Stimulated activated CD4-positive, alpha-beta T cell treated with anti-CD3 and anti-CD28 coated beads, Interleukin-2, amount 100 ng/mL, for 4 hours (primary cell): ENCODE results near the gene ZNRF1.

Experiments used
- DNase-seq: peaks from one replicate; pipeline ENCODE4 v3.0.0-alpha.2; 2020; ENCODE audit warnings: low read depth

Gene ZNRF1

GRCh38 chr16:75027520-75028300 lies 28.9 kb downstream of the ZNRF1 start:
- no peak for DNase-seq

DNA sequence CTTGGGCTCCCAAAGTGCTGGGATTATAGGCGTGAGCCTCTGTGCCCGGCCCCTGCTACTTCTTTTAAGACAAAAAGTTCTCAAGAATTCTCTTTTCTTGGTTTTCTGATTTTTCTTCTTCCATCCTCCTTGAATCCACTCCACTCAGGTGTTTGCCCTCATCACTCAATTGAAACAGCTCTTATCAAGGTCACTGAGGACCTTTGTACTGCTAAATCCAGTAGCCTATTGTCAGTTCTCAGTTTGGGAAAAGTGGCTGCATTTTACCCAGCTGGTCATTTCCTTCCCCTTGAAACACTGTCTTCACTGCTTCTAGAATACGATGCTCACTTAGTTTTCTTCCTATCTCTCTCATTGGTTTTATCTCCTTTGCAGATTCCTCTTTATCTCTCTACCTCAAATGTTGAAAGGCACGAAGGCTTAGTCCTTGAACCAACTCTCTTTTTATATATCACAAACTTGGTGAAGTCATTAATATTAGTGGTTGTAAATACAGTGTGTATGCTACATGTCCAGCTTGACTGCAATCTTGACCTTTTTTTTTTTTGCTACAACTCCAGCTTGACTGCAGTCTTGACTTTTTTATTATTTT lies 29.8 kb downstream of the ZNRF1 start:
- no peak for DNase-seq

- DNase-seq, result no peak
Measured at GRCh38 chr16:75029854-75030253, 31.0 kb downstream of the ZNRF1 start.

DNA sequence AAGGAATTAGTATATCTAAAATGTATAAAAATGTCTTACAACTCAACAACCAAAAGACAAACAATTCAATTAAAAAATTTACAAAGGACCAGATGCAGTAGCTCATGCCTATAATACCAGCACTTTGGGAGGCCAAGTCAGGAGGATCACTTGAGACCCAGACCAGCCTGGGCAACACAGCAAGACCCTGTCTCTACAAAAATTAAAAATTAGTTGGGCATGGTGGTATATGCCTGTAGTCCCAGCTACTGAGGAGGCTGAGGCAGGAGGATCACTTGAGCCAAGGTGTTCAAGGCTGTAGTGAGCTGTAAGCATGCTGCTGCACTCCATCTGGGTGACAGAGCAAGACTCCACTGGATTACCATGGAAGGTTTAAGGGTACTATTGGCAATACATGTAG lies 33.8 kb downstream of the ZNRF1 start:
- DNase-seq, result no peak

DNA sequence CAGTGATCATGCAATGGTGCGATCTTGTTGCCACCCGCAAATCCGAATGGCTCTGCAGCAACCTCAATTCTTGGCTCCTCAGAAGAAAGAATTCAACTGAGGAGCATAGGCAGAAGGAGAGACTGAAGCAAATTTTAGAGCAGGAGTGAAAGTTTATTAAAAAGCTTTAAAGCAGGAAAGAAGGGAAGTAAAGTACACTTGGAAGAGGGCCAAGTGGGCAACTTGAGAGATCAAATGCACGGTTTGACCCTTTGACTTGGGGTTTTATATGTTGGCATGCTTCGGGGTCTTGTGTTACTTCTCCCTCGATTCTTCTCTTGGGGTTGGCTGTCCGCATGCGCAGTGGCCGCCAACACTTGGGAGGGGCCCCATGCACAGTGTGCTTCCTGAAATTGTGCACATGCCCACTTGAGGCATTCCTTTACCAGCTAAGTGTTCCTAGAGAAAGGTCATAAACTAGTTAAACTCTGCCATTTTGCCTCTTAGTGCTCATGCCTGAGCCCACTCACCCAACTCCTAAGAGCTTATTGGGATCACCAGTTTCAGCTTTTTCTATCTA lies 36.7 kb downstream of the ZNRF1 start:
- no peak for DNase-seq

DNA sequence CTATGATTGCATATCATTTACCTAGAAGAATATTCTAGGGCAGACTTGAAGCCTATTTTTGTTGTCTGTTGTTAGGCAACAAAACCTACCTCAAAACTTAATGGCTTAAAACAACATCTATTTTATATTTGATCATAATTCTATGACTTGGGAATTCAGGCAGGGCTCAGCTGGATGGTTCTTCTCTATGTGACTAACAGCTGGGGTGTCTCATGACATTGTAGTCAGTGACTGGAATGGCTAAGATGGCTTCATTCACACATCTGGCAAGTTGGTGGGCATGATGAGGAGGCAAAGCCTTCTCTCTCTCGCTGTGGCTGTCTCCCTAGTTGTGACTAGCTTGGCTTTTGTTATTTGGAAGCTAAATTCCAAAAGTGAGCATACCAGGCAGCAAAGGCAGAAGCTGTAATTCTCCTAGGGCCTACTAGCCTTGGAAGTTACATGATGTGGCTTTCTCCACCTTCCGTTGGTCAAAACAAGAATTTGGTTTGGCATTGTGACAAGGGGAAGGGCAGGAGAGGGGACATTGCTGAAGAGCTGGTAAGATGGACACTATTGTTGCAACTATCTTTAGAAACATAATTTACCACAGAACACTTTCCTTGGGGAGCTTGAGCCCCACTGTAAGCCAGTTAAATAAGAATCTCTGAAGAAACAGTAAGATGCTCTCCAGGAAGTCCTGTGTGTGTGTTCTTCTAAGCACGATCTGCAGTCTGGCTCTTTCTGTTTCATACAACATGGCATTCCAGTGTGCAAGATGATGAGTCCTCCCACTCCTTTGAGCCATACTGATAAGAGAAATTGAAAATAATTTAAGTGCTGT lies 39.4 kb downstream of the ZNRF1 start:
- no peak for DNase-seq

DNA sequence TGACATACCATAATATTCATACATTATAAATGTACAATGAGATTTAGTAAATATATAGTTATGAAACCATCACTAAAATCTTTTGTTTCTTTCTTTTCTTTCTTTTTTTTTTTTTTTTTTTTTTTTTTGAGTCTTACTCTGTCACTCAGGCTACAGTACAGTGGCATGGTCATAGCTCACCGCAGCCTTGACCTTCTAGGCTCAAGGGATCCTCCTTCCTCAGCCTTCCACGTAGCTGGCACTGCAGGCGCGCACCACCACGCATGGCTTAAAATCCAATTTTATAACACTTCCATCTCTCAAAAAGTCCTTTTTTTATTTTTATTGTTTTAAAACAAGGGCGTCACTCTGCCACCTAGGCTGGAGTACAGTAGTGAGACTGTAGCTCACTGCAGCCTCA lies 41.1 kb downstream of the ZNRF1 start:
- no peak for DNase-seq

GRCh38 chr16:75042426-75043174 lies 43.8 kb downstream of the ZNRF1 start:
- no peak for DNase-seq

- no peak for DNase-seq
Measured at GRCh38 chr16:75043175-75043895, 44.5 kb downstream of the ZNRF1 start.

GRCh38 chr16:75044800-75045361 lies 46.1 kb downstream of the ZNRF1 start:
- no peak for DNase-seq

GRCh38 chr16:75045424-75045823 lies 46.6 kb downstream of the ZNRF1 start:
- no peak for DNase-seq

- no peak for DNase-seq
Measured at GRCh38 chr16:75048054-75048453, 49.2 kb downstream of the ZNRF1 start.

DNA sequence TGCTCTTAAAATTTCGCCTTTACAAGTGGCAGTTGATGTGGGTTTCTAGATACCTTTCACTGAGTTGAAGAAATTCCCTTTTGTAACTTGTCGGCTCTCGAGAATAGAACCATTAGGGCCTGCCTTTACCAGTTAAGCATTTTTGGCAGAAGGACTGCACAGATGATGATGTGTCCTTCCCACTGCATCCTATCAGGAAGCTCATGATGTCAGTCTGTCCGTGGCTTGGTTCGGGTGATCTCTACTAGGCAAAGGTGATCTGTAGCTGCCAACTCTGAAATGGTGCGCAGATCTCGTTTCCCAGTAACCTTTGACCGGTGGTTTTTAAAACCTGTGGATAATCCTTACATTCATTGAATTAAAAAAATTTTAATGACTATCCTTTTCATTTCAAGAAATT lies 49.7 kb downstream of the ZNRF1 start:
- no peak for DNase-seq

GRCh38 chr16:75052481-75053202 lies 53.8 kb downstream of the ZNRF1 start:
- no peak for DNase-seq

DNA sequence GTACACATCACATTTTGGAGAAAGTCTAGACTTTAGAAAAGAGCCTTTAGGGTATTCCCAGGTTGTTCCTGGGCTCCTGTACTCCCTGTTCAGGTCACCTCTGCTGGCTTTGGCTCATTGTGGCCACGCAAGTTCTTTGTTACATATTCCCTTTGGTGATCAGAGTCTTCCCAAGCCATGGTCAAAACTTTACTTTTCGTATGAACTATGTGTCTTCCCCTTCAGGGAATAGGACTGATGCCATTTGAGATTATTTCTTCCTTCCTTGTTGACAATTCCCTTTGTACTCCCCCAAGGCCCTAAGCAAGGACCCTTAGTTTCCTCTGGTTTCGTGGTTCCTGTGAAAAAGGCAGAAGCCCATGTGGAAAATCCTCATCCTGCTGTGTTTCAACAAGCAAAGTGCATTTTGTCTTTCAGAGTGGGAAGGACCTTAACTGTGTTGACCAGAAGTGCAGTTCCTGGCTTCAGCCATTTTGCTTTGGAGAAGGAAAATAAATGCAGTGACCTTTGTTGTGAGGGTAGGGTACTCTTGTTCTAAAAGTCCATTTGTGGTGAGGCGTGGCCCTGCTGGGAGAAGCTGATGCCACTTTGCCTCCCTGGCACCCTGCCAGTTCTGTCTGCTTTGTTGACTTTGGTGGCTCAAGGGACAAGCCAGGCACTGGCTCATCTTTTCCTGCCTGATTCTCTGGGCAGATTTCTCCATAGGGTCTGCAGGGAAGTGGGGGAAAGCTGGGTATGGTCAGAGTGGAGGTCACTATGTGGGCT lies 55.1 kb downstream of the ZNRF1 start:
- no peak for DNase-seq

DNA sequence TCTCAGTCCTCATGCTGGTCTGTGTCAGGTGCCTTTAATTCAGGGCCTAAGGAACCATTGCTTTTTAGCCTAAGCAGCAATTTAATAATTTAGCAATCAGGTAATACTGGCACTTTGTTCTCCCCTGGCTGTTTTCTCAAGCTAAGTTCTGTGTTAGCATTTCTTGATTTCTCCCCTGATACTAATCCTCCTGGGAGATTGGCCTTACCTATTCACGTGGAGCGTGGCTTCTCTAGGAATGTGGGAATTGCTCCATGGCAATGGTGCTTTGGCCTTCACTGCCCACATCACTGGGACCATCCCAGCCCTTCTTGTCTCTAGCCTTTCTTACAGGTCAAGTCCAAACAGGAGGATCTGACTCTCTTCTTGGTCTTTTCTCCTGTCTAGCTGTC lies 55.7 kb downstream of the ZNRF1 start:
- DNase-seq, result no peak

- no peak for DNase-seq
Measured at GRCh38 chr16:75058806-75059205, 60.0 kb downstream of the ZNRF1 start.

DNA sequence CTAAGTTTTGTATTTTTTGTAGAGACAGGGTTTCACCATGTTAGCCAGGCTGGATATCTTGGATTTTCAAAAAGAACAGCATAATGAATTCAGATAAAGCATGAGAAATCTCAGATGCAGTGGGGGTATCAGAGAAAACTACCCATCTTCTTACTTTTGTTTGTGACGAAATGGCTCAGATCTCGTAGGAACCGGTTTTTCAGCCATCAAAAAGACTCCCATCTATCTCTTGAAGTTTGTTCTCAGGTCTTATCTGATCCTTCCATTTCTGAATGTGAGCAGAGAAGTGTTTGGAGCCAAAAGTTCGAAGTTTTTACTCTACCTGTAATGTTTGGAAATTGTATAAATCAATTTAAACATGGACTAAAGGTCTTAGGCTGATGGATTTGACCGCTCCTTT lies 60.6 kb downstream of the ZNRF1 start:
- no peak for DNase-seq

DNA sequence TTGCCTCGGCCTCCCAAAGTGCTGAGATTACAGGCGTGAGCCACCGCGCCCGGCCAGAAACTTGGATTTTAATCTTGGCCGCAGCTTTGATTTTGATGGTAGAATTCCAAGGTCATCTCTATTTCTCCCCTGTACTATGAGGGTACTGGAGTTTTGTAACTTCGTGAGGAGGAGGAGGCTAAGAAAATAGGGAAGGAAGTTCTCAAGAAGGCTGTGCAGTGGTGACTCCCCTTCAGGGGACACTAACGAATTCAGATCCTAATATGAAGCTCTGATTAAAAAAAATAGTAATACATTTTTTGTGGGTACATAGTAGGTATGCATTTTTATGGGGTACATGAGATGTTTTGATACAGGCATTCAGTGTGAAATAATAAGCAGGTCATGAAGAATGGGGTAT lies 61.9 kb downstream of the ZNRF1 start:
- DNase-seq, result no peak

- DNase-seq, result no peak
Measured at GRCh38 chr16:75061669-75062068, 62.8 kb downstream of the ZNRF1 start.
